ENCODE data around the gene ALCAM. TPM values are rescaled to one million over a fixed set of nuclear protein-coding genes. Genes with fewer than 3 reads are reported as not detected.

The ALCAM gene
- polyA plus RNA-seq, 4 donors = 106 to 235 (median 159) TPM

GRCh38 chr3:105614288-105615030 lies 247.8 kb downstream of the ALCAM start:
- no peak for DNase-seq (ENCODE audit: low read depth in 4 of 4, low spot score in 3 of 4)

GRCh38 chr3:105615814-105616213 lies 249.1 kb downstream of the ALCAM start:
- DNase-seq (ENCODE audit: low read depth in 4 of 4, low spot score in 3 of 4) = no peak

- DNase-seq (ENCODE audit: low read depth in 4 of 4, low spot score in 3 of 4) = no peak
Measured at GRCh38 chr3:105616374-105617121, 249.8 kb downstream of the ALCAM start.

- DNase-seq (ENCODE audit: low read depth in 4 of 4, low spot score in 3 of 4) = no peak
Measured at GRCh38 chr3:105618556-105618955, 251.8 kb downstream of the ALCAM start.

GRCh38 chr3:105619651-105620050 lies 252.9 kb downstream of the ALCAM start:
- no peak for DNase-seq (ENCODE audit: low read depth in 4 of 4, low spot score in 3 of 4)

- DNase-seq (ENCODE audit: low read depth in 4 of 4, low spot score in 3 of 4) = no peak
Measured at GRCh38 chr3:105620236-105620635, 253.5 kb downstream of the ALCAM start.

GRCh38 chr3:105622169-105622568 lies 255.5 kb downstream of the ALCAM start:
- no peak for DNase-seq (ENCODE audit: low read depth in 4 of 4, low spot score in 3 of 4)

All from left renal pelvis (tissue), 4 donors.